ENCODE results near the gene TLN1. TPM values are rescaled to one million over a fixed set of nuclear protein-coding genes. Genes with fewer than 3 reads are reported as not detected.

TLN1 gene
- total and polyA plus RNA-seq, 10 donors = 79.9 to 881 (median 469) TPM

GRCh38 chr9:35688558-35689541 is 43.1 kb downstream of the TLN1 start:
- Histone ChIP-seq H3K27me3 (replicated peaks in 1 of 7) (peaks cover 0 to 7% (median 0%) of the 10 kb centered on the region in 7 donors), H3K9me3 (no peaks in the 10 kb centered on the region), H3K27ac (peak overlapping the region in 7 of 8 donors; percentile 41 to 90 (median 86)), H3K4me3 (peak overlapping the region; percentile 12 to 83 (median 69)), H3K36me3 (peaks cover 0 to 17% (median 4%) of the 10 kb centered on the region in 6 donors), H3K4me1 (peaks cover 0 to 64% (median 22%) of the 10 kb centered on the region in 6 donors)
- DNase-seq = no peak
- 71 to 88% (median 82%) methylated on average over 12 of the region's 12 CpGs for WGBS, 5 donors
- TF ChIP-seq POLR2AphosphoS5 (IDR thresholded peaks at IDR 0.05) = no peak
- no peak for TF ChIP-seq CTCF (IDR thresholded peaks at IDR 0.05 in 8 of 11, conservative IDR thresholded peaks at IDR 0.05 in 3 of 11)
- no peak for TF ChIP-seq POLR2A (IDR thresholded peaks at IDR 0.05)
- intact Hi-C loops (cut with DNase I; ENCODE audit: low total_unique reads) = no loop called here

- TF ChIP-seq POLR2A (IDR thresholded peaks at IDR 0.05) (no peak), CTCF (IDR thresholded peaks at IDR 0.05 in 8 of 11, conservative IDR thresholded peaks at IDR 0.05 in 3 of 11) (no peak), POLR2AphosphoS5 (IDR thresholded peaks at IDR 0.05) (no peak)
- peak overlapping the region in 5 of 8 donors; percentile 13 to 83 (median 71) for H3K4me3 ChIP-seq
- H3K27me3 ChIP-seq (replicated peaks in 1 of 7) = peaks cover 0 to 7% (median 0%) of the 10 kb centered on the region in 7 donors
- intact Hi-C loops (cut with DNase I; ENCODE audit: low total_unique reads) = no loop called here
- peaks cover 0 to 25% (median 4%) of the 10 kb centered on the region in 6 donors for H3K36me3 ChIP-seq
- H3K4me1 ChIP-seq = peaks cover 0 to 64% (median 22%) of the 10 kb centered on the region in 6 donors
- H3K27ac ChIP-seq = peak overlapping the region in 3 of 8 donors; percentile 84 to 90 (median 88)
- no peak for DNase-seq
- WGBS, 5 donors = 56 to 95% (median 90%) methylated on average over 1 to 2 of the region's 2 CpGs
- H3K9me3 ChIP-seq = no peaks in the 10 kb centered on the region
These were observed 43.9 kb downstream of the TLN1 start for GRCh38 chr9:35687972-35688557.

- 78 to 90% (median 85%) methylated on average over 2 of the region's 2 CpGs for WGBS, 5 donors
- peaks cover 0 to 33% (median 7%) of the 10 kb centered on the region in 6 donors for H3K36me3 ChIP-seq
- peak overlapping the region in 1 of 8 donors; percentile 17 for H3K27ac ChIP-seq
- no peak for DNase-seq
- TF ChIP-seq POLR2A (IDR thresholded peaks at IDR 0.05) (no peak), POLR2AphosphoS5 (IDR thresholded peaks at IDR 0.05) (no peak), CTCF (IDR thresholded peaks at IDR 0.05 in 8 of 11, conservative IDR thresholded peaks at IDR 0.05 in 3 of 11) (no peak)
- H3K4me3 ChIP-seq = peak overlapping the region in 2 of 8 donors; percentile 67 to 77
- H3K9me3 ChIP-seq = no peaks in the 10 kb centered on the region
- intact Hi-C loops (cut with DNase I; ENCODE audit: low total_unique reads) = no loop called here
- H3K27me3 ChIP-seq (replicated peaks in 1 of 7) = peaks cover 0 to 7% (median 0%) of the 10 kb centered on the region in 7 donors
- peaks cover 0 to 64% (median 22%) of the 10 kb centered on the region in 6 donors for H3K4me1 ChIP-seq
These were observed 44.7 kb downstream of the TLN1 start for GRCh38 chr9:35687306-35687705.

Measured in spleen (tissue), 11 donors.